Osteocyte (in vitro differentiated cells): ENCODE data around the gene CATSPERB. TPM values are rescaled to one million over a fixed set of nuclear protein-coding genes. Genes with fewer than 3 reads are reported as not detected.

Source experiments
- DNase-seq: peaks from one replicate; pipeline ENCODE4 v3.0.0; 2021; ENCODE audit warnings: mixed read lengths; ENCODE audit not compliant: unreplicated experiment; ENCODE audit errors: extremely low spot score
- H3K27ac Mint-ChIP-seq: one replicate; pipeline ENCODE4 v1.8.0; 2021; ENCODE audit warnings: mild to moderate bottlenecking, mixed read lengths; ENCODE audit not compliant: unreplicated experiment
- H3K27me3 Mint-ChIP-seq: one replicate; pipeline ENCODE4 v1.8.0; 2021; ENCODE audit warnings: mixed read lengths; ENCODE audit not compliant: unreplicated experiment
- H3K36me3 Mint-ChIP-seq: one replicate; pipeline ENCODE4 v1.8.0; 2021; ENCODE audit warnings: mixed read lengths; ENCODE audit not compliant: unreplicated experiment
- H3K4me1 Mint-ChIP-seq: one replicate; pipeline ENCODE4 v1.8.0; 2021; ENCODE audit warnings: mixed read lengths; ENCODE audit not compliant: unreplicated experiment
- H3K4me3 Mint-ChIP-seq: one replicate; pipeline ENCODE4 v1.8.0; 2021; ENCODE audit warnings: mild to moderate bottlenecking, moderate library complexity, mixed read lengths; ENCODE audit not compliant: unreplicated experiment
- H3K9me3 Mint-ChIP-seq: one replicate; pipeline ENCODE4 v1.8.0; 2021; ENCODE audit warnings: mixed read lengths; ENCODE audit not compliant: unreplicated experiment
- total RNA-seq: library from RNA; stranded (reverse); gene quantifications from 2 replicates; pipeline ENCODE4 v1.2.1, GENCODE V29; 2021
- TF ChIP-seq, protein P1 (sequence below): fragments of 200-600 bp; sonication (generic); IDR thresholded peaks from 2 replicates; pipeline ENCODE4 v1.5.0; 2021; ENCODE audit warnings: antibody characterized with exemption, mild to moderate bottlenecking, moderate library complexity

CATSPERB gene
- total RNA-seq, 1 donor from 2014 or later = not detected

DNA sequence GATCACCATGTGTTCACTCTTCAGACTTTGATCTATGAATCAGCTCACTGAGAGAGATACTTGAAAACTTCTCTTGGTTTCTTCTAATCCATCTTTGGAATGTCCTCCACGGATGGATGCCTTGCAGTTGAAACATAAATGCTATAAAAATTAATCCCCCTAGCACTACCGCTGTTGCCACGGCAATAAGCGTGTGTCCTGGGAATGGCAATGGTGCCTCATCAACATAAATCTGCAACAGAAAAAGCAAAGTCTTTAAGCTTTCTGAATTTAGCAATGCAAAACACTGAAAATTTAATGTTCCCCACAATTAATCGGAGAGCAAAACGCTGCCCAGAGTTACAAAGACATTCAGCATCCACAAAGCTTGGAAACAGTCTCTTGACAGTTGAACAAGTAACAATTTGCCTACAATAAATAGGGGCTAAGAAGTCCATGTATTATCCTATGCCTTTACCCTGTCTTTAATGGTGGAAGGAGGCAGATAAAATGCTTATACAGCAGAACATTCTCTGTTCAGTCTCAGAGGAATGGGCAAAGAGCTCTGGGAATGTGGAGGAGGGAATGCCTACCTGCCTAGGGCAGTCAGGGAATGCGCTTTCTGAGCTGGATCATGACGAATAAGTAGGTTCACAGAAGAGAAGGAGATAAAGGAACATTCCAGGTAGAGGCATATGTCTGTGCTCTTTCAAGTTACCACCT is 150.9 kb downstream of the CATSPERB start:
- Mint-ChIP-seq H3K4me3 (no peak overlapping the region), H3K36me3 (no peaks in the 10 kb centered on the region), H3K4me1 (no peaks in the 10 kb centered on the region), H3K27ac (no peak overlapping the region), H3K27me3 (peaks cover 7% of the 10 kb centered on the region), H3K9me3 (peaks cover 11% of the 10 kb centered on the region)
- TF ChIP-seq, protein P1, sequence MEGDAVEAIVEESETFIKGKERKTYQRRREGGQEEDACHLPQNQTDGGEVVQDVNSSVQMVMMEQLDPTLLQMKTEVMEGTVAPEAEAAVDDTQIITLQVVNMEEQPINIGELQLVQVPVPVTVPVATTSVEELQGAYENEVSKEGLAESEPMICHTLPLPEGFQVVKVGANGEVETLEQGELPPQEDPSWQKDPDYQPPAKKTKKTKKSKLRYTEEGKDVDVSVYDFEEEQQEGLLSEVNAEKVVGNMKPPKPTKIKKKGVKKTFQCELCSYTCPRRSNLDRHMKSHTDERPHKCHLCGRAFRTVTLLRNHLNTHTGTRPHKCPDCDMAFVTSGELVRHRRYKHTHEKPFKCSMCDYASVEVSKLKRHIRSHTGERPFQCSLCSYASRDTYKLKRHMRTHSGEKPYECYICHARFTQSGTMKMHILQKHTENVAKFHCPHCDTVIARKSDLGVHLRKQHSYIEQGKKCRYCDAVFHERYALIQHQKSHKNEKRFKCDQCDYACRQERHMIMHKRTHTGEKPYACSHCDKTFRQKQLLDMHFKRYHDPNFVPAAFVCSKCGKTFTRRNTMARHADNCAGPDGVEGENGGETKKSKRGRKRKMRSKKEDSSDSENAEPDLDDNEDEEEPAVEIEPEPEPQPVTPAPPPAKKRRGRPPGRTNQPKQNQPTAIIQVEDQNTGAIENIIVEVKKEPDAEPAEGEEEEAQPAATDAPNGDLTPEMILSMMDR = no peak
- no peak for DNase-seq

DNA sequence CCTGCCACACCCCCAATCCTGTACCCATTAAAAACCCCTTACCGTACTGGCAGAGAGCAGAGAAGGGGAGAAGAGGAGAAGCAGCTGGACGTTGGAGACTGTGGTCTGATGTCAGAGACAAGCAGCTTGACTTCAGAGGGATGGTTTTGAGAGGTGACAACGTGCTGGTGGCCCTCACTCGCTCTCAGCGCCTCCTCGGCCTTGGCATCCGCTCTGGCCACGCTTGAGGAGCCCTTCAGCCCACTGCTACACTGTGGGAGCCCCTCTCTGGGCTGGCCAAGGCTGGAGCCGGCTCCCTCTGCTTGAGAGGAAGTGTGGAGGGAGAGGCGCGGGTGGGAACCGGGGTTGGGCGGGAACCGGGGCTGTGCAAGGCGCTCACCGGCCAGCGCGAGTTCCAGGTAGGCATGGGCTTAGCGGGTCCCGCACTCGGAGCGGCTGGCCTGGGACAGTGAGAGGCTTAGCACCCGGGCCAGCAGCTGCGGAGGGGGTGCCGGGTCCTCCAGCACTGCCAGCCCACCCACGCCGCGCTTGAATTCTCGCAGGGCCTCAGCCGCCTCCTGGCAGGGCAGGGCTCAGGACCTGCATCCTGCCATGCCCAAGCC is 154.2 kb downstream of the CATSPERB start:
- Mint-ChIP-seq H3K9me3 (peaks cover 3% of the 10 kb centered on the region), H3K27ac (no peak overlapping the region), H3K4me3 (no peak overlapping the region), H3K4me1 (peaks cover 6% of the 10 kb centered on the region), H3K36me3 (no peaks in the 10 kb centered on the region), H3K27me3 (peaks cover 24% of the 10 kb centered on the region)
- no peak for DNase-seq
- TF ChIP-seq, protein P1 = no peak

DNA sequence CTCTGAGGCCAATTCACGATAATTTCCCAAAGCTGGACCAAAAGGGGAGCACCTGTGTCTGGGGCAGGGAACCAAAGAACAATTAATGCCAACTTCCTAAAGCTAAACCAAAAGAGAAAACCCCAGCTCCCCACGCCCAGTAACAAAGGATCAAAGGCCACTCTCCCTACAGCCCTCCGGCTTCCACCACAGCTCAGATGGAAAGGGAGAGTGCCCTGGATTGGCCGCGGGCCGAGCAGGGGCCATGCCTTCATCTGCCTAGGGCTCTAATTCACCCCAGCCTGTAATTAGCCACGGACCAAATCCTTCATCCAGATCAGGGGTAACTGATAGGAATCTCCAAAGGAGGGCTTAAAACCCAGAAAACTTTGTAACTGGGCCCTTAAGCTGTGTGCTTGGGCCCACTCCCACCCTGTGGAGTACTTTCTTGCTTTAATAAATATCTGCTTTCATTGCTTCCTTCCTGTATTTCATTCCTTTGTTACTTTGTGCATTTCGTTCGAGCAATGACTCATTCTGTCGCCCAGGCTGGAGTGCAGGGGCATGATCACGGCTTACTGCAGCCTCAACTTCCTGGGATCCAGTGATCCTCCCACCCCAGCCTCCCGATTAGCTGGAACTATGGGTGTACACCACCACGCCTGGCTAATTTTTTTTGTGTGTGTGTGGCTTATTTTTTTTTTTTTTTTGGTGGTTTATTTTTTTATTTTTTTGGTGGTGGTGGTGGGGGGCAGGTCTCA is 156.2 kb downstream of the CATSPERB start:
- Mint-ChIP-seq H3K4me3 (no peak overlapping the region), H3K27me3 (peaks cover 23% of the 10 kb centered on the region), H3K9me3 (peaks cover 3% of the 10 kb centered on the region)

DNA sequence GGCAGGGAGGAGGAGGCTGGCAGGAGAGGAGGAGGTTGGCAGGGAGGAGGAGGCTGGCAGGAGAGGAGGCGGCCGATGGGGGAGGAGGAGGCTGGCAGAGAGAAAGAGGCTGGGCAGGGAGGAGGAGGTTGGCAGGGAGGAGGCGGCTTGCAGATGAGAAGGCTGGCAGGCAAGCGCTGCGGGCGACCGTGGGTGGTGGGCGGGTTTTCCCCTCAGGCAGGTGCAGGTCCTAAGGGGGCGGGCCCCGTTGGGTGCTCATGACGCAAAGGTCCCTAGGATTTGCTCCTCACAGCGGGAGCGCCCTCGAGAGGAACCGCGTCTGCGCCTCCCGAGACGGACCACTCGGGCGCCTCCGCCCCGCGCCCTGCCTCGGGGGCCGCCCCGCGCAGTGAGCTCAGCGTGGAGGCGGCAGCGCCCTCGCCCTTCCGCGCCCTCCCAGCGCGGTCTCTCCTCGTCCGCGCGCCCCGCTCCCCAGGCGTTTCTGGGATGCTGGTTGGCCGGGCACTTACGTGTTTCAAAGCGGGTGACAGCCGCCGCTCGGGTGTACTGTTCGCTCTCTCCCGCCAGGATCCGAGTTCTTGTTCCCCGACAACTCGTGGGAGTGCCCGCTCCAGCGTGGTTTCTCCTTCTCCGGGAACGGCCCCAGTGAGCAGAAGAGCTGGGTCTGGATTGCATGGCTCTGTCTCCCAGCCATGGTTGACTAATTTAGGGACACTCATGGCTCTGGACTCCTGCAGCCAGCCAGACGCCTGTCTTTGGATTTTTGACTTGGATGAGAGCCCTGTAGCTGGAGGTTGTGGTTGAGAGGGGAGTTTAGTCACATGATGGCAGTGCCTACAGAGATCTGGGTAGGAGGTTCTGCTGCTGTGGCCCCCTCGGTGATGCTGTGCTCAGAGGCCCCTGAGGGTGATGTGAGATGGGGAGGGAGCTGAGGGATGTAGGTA is 157.7 kb downstream of the CATSPERB start:
- Mint-ChIP-seq H3K27me3 (peaks cover 23% of the 10 kb centered on the region), H3K4me1 (peaks cover 6% of the 10 kb centered on the region), H3K4me3 (peak overlapping the region; percentile 74), H3K36me3 (no peaks in the 10 kb centered on the region), H3K27ac (no peak overlapping the region), H3K9me3 (peaks cover 3% of the 10 kb centered on the region)
- no peak for DNase-seq
- TF ChIP-seq, protein P1 = no peak

More for the DNA sequence above, 156.2 kb downstream of the CATSPERB start:
- H3K36me3 Mint-ChIP-seq = no peaks in the 10 kb centered on the region
- peaks cover 6% of the 10 kb centered on the region for H3K4me1 Mint-ChIP-seq
- no peak overlapping the region for H3K27ac Mint-ChIP-seq
- TF ChIP-seq, protein P1 = no peak
- DNase-seq = no peak
